ENCODE measurements around the gene SDR9C7. TPM values are rescaled to one million over a fixed set of nuclear protein-coding genes. Genes with fewer than 3 reads are reported as not detected.
"Not testable (repeated sequence)": the region's sequence is repeated elsewhere in the genome, so short reads cannot be mapped to it uniquely, and the experiment has no call there.

The SDR9C7 gene
- total RNA-seq, 3 donors from 2014 or later = not detected

DNA sequence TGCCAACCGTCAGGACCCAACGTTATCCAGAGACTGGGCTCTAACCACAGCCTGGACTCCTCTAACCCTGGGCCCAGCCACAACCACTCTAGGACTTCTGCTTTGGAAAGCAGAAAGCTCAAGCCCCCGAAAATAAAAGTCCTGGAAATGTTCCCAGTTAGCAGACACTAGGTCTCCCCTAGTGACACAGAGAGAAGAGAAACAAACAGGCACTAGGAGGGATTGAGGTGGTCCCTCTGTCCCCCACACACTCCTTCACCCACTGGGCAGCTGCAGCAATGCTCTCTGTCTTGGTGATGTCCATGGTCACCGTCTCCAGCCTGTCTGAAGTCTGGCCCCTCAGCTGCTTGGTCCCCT lies 6.7 kb upstream of the SDR9C7 start:
- H3K9me3 Mint-ChIP-seq; DNase-seq; H3K4me1 Mint-ChIP-seq (ENCODE audit: low read depth); H3K27me3 Mint-ChIP-seq (ENCODE audit: low read depth); H3K36me3 Mint-ChIP-seq (ENCODE audit: insufficient read depth); H3K4me3 Mint-ChIP-seq; ATAC-seq: not testable (repeated sequence)

- Mint-ChIP-seq H3K36me3 (ENCODE audit: insufficient read depth) (no peaks in the 10 kb centered on the region), H3K27me3 (ENCODE audit: low read depth) (peaks cover 5% of the 10 kb centered on the region)
Observed at GRCh38 chr12:56935752-56936151, 1.5 kb upstream of the SDR9C7 start.

DNA sequence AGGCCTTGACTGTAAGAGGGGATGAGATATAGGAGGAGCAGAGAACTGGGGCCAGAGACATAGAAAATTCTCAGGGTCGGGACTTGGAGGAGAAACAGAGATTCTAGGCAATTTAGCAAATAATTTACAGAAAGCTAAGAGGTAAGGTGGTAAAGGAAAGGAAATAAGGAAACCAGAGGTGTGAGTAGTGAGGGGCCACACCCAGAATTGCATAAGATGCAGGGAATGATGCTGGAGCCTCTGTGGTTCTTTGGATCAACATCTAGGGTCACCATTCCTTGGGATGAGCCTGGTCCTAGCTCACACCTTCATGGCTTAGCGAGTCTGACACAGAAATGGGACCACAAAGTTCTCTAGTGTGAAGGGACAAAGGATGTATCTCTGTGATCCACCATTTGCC lies 949 bp upstream of the SDR9C7 start:
- Mint-ChIP-seq H3K9me3 (no peaks in the 10 kb centered on the region), H3K4me3 (no peak overlapping the region)
- DNase-seq = no peak

More at GRCh38 chr12:56935752-56936151, 1.5 kb upstream of the SDR9C7 start:
- Mint-ChIP-seq H3K4me3 (no peak overlapping the region), H3K9me3 (no peaks in the 10 kb centered on the region), H3K4me1 (ENCODE audit: low read depth) (peaks cover 3% of the 10 kb centered on the region)
- DNase-seq (no peak), ATAC-seq (no peak)

GRCh38 chr12:56932867-56933266 lies 1.3 kb downstream of the SDR9C7 start:
- peaks cover 7% of the 10 kb centered on the region for H3K4me1 Mint-ChIP-seq (ENCODE audit: low read depth)
- H3K27me3 Mint-ChIP-seq (ENCODE audit: low read depth) = peaks cover 11% of the 10 kb centered on the region
- no peaks in the 10 kb centered on the region for H3K9me3 Mint-ChIP-seq

More for the DNA sequence above, 949 bp upstream of the SDR9C7 start:
- H3K4me1 Mint-ChIP-seq (ENCODE audit: low read depth) = peaks cover 3% of the 10 kb centered on the region
- H3K27me3 Mint-ChIP-seq (ENCODE audit: low read depth) = peaks cover 5% of the 10 kb centered on the region
- no peak for ATAC-seq
- H3K36me3 Mint-ChIP-seq (ENCODE audit: insufficient read depth) = no peaks in the 10 kb centered on the region

DNA sequence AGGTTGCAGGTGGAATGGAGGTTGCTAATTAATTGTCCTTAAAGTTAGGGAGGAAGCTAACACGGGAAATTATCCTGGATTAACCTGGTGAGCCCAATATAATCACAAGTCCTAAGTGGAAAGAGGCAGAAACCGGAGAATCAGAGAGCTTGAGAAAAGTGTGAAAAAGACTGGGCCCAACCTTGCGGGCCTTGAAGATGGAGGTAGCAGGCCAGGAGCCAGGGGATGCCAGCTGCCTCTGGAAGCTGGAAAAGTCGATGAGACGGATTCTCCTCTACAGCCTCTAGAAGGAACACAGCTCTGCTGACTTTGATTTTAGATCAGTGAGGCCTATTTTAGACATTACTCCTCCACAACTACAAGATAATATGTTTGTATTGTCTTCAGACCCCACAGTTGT lies 2.1 kb downstream of the SDR9C7 start:
- Mint-ChIP-seq H3K27me3 (ENCODE audit: low read depth) (peaks cover 10% of the 10 kb centered on the region), H3K9me3 (no peaks in the 10 kb centered on the region), H3K4me1 (ENCODE audit: low read depth) (peaks cover 7% of the 10 kb centered on the region), H3K36me3 (ENCODE audit: insufficient read depth) (no peaks in the 10 kb centered on the region), H3K4me3 (no peak overlapping the region)
- no peak for ATAC-seq
- DNase-seq = no peak

More at GRCh38 chr12:56932867-56933266, 1.3 kb downstream of the SDR9C7 start:
- DNase-seq = no peak
- no peak for ATAC-seq
- Mint-ChIP-seq H3K36me3 (ENCODE audit: insufficient read depth) (no peaks in the 10 kb centered on the region), H3K4me3 (no peak overlapping the region)

DNA sequence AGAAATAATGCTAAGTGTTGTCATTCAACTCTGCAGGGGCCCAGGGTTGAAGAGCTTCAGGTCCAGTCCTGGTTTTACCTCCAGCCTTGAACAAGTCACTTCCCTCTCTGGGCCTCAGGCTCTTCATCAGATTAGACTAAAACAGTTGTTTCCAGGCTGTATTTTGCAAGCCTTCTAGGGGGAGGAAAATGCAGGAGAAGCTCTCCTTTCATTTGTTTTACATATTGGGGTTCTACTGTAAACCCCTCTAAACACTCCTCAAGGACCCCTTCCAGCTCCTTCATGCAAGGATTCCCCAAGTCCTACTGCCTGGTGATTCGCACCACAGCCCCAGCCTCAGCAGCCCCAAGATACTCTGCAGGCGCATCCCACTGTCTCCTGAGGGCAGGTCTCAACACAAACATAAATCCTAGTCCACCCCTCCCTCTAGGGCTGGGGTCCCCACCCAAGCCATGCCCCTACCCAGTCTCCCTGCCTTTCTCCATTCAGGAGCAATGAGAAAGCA lies 2.7 kb downstream of the SDR9C7 start:
- no peaks in the 10 kb centered on the region for H3K36me3 Mint-ChIP-seq (ENCODE audit: insufficient read depth)
- DNase-seq (no peak), ATAC-seq (peak in 1 of 2 donors; percentile 65)
- H3K4me1 Mint-ChIP-seq (ENCODE audit: low read depth) = peaks cover 7% of the 10 kb centered on the region
- H3K4me3 Mint-ChIP-seq = no peak overlapping the region
- H3K27me3 Mint-ChIP-seq (ENCODE audit: low read depth) = peaks cover 10% of the 10 kb centered on the region
- no peaks in the 10 kb centered on the region for H3K9me3 Mint-ChIP-seq

DNA sequence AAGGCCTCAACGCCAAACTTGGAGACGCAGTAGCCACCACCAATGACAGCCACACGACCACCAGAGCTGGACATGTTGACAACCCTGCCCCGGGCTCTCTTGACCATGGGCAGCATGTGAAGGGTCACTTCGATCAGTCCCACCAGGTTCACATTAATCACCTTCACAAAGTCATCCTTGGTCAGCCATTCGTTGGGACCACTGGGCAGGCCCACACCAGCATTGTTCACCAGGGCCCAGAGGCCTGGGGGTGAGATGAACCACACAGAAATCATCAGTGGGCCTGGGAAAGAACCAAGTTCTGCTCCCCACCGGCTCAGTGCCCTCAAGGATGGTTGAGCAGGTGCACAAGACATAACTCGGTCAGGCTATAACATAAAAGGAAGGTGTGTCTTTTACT lies 4.0 kb downstream of the SDR9C7 start:
- no peaks in the 10 kb centered on the region for H3K36me3 Mint-ChIP-seq (ENCODE audit: insufficient read depth)
- H3K9me3 Mint-ChIP-seq = no peaks in the 10 kb centered on the region
- no peak overlapping the region for H3K4me3 Mint-ChIP-seq
- ATAC-seq = no peak
- peaks cover 10% of the 10 kb centered on the region for H3K27me3 Mint-ChIP-seq (ENCODE audit: low read depth)
- peaks cover 7% of the 10 kb centered on the region for H3K4me1 Mint-ChIP-seq (ENCODE audit: low read depth)
- no peak for DNase-seq

DNA sequence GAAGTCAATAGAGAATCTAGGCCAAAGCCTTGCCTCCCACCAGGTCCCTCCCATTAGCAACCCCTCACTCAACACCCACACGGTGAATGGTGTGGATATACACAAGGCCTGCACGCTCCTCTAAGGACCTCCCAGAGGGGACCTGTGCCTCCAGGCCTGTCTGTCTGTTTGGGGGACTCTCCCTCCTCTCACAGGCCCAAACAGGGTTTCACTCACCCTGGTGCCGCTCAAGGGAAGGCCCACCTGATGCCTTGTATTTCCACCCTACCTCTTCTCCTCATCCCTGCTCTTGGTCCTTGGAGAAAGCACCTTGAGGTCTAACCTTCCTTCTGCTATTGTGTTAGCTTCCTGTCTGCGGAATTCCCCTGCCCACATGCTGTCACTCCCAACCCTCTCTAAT lies 4.4 kb downstream of the SDR9C7 start:
- Mint-ChIP-seq H3K9me3 (no peaks in the 10 kb centered on the region), H3K4me3 (no peak overlapping the region), H3K4me1 (ENCODE audit: low read depth) (peaks cover 7% of the 10 kb centered on the region), H3K27me3 (ENCODE audit: low read depth) (peaks cover 10% of the 10 kb centered on the region), H3K36me3 (ENCODE audit: insufficient read depth) (no peaks in the 10 kb centered on the region)
- no peak for ATAC-seq
- DNase-seq = no peak

GRCh38 chr12:56928262-56928661 lies 5.9 kb downstream of the SDR9C7 start:
- H3K27me3 Mint-ChIP-seq (ENCODE audit: low read depth) = peaks cover 10% of the 10 kb centered on the region
- ATAC-seq = no peak
- no peaks in the 10 kb centered on the region for H3K36me3 Mint-ChIP-seq (ENCODE audit: insufficient read depth)
- no peak overlapping the region for H3K4me3 Mint-ChIP-seq
- H3K9me3 Mint-ChIP-seq = no peaks in the 10 kb centered on the region
- no peak for DNase-seq
- peaks cover 7% of the 10 kb centered on the region for H3K4me1 Mint-ChIP-seq (ENCODE audit: low read depth)

GRCh38 chr12:56927281-56927680 lies 6.9 kb downstream of the SDR9C7 start:
- Mint-ChIP-seq H3K27me3 (ENCODE audit: low read depth) (peaks cover 10% of the 10 kb centered on the region), H3K4me3 (no peak overlapping the region), H3K4me1 (ENCODE audit: low read depth) (peaks cover 7% of the 10 kb centered on the region), H3K9me3 (no peaks in the 10 kb centered on the region), H3K36me3 (ENCODE audit: insufficient read depth) (no peaks in the 10 kb centered on the region)
- ATAC-seq = no peak
- no peak for DNase-seq

DNA sequence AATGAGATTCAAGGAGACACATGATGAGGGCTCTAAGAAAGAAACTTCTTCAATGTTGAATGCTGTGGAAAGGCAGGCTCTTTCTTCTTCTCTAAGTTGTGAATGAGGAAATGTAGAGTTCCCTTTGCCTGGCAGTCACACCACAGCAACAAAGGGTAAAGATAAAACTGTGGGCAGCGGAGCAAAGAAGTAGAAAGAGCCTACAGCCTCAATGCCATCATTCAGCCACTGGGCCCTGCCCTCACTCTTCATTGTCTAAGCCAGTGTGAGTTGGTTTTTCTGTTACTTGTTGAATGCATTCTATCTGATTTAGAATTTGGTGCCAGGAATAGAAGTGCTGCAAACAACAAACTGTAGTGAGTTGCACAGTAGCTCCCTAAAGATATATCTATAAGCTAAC lies 12.2 kb downstream of the SDR9C7 start:
- no peak for ATAC-seq
- Mint-ChIP-seq H3K4me1 (ENCODE audit: low read depth) (no peaks in the 10 kb centered on the region), H3K9me3 (peaks cover 9% of the 10 kb centered on the region), H3K4me3 (no peak overlapping the region), H3K36me3 (ENCODE audit: insufficient read depth) (no peaks in the 10 kb centered on the region), H3K27me3 (ENCODE audit: low read depth) (no peaks in the 10 kb centered on the region)
- no peak for DNase-seq

GRCh38 chr12:56921346-56921745 lies 12.9 kb downstream of the SDR9C7 start:
- H3K27me3 Mint-ChIP-seq (ENCODE audit: low read depth) = peaks cover 2% of the 10 kb centered on the region
- H3K4me3 Mint-ChIP-seq = no peak overlapping the region
- DNase-seq (no peak), ATAC-seq (no peak)
- H3K4me1 Mint-ChIP-seq (ENCODE audit: low read depth) = no peaks in the 10 kb centered on the region
- H3K9me3 Mint-ChIP-seq = peaks cover 9% of the 10 kb centered on the region
- H3K36me3 Mint-ChIP-seq (ENCODE audit: insufficient read depth) = no peaks in the 10 kb centered on the region

GRCh38 chr12:56918139-56918538 lies 16.1 kb downstream of the SDR9C7 start:
- not testable (repeated sequence) for ATAC-seq; DNase-seq; H3K4me3 Mint-ChIP-seq; H3K27me3 Mint-ChIP-seq (ENCODE audit: low read depth); H3K36me3 Mint-ChIP-seq (ENCODE audit: insufficient read depth); H3K4me1 Mint-ChIP-seq (ENCODE audit: low read depth); H3K9me3 Mint-ChIP-seq

DNA sequence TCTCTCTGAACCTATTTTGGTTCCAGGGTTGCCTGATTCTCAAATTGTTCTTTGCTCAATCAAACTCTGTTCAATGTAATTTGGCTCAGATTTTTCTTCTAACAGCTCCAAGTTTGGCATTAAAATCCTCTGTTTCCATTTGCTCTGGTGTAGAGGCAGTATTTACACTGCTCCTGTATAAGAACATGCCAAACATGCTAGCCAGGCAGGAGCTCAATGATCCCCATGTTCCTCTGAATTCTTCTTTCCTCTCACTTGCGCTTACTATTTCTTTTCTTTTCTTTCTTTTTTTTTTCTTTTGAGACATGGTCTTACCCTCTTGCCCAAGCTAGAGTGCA lies 17.2 kb downstream of the SDR9C7 start:
- Mint-ChIP-seq H3K4me1 (ENCODE audit: low read depth) (no peaks in the 10 kb centered on the region), H3K9me3 (peaks cover 9% of the 10 kb centered on the region), H3K27me3 (ENCODE audit: low read depth) (peaks cover 9% of the 10 kb centered on the region), H3K36me3 (ENCODE audit: insufficient read depth) (no peaks in the 10 kb centered on the region), H3K4me3 (no peak overlapping the region)
- ATAC-seq (no peak), DNase-seq (no peak)

- peaks cover 13% of the 10 kb centered on the region for H3K27me3 Mint-ChIP-seq (ENCODE audit: low read depth)
- H3K9me3 Mint-ChIP-seq = peaks cover 9% of the 10 kb centered on the region
- no peak for DNase-seq
- ATAC-seq = no peak
- H3K36me3 Mint-ChIP-seq (ENCODE audit: insufficient read depth) = no peaks in the 10 kb centered on the region
- H3K4me1 Mint-ChIP-seq (ENCODE audit: low read depth) = no peaks in the 10 kb centered on the region
- no peak overlapping the region for H3K4me3 Mint-ChIP-seq
Observed at GRCh38 chr12:56916296-56916995, 17.8 kb downstream of the SDR9C7 start.
